Measurements from ENCODE around the gene APOBEC3A. TPM values are rescaled to one million over a fixed set of nuclear protein-coding genes. Genes with fewer than 3 reads are reported as not detected.
"Not testable (repeated sequence)": the region's sequence is repeated elsewhere in the genome, so short reads cannot be mapped to it uniquely, and the experiment has no call there.

Gene APOBEC3A
- total RNA-seq, 3 donors from 2014 or later = 0.92 to 23.6 (median 2.5) TPM

DNA sequence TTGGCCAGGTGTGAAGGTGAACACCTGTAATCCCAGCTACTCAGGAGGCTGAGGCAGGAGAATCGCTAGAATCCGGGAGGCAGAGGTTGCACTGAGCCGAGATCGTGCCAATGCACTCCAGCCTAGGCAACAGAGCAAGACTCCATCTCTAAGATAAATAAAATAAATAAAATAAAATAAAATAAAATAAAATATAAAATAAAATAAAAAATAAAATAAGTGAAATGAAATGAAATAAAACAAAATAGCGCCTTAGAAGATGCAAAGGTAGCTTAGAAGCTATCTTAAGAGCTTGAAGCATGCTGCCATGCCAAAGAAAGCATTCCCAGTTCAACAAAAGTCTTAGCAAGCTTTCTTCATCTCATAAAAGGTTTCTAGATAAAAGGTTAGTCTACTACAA lies 49.8 kb downstream of the APOBEC3A start:
- Histone ChIP-seq H3K4me1 (ENCODE audit: low read depth) (peaks cover 4% of the 10 kb centered on the region), H3K4me3 (no peak overlapping the region), H3K9me3 (no peaks in the 10 kb centered on the region), H3K36me3 (ENCODE audit: low read depth) (no peaks in the 10 kb centered on the region)
- TF ChIP-seq CTCF (IDR thresholded peaks at IDR 0.05) = no peak
- intact Hi-C loops (cut with DNase I, micrococcal nuclease) = loop anchor here (5.0 to 10.0 kb wide), 3 partner anchors 115 to 142 kb away; partner anchors contain the start of gene CBX6 (in 1 of the 2)
- ATAC-seq (no peak), DNase-seq (no peak)

DNA sequence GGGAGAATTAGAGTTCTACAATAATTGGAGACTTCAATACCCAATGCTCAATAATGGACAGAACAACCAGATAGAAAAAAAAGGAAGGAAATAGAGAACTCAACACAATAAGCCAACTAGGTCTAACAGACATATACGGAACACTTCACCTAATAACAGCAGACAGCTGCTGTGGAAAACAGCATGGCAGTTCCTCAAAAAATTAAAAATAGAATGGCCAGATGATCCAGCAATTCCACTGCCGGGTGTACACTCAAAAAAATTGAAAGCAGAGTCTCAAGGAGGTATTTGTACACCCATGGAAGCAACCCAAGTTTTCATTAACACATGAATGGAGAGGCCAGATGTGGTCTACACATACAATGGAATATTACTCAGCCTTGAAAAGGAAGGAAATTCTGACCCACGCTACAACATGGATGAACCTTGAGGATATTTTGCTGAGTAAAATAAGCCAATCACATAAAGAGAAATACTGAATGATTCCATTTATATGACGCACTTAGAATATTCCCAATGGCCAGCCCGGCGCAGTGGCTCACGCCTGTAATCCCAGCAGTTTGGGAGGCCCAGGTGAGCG lies 51.0 kb downstream of the APOBEC3A start:
- not testable (repeated sequence) for H3K9me3 ChIP-seq; ATAC-seq; H3K4me1 ChIP-seq (ENCODE audit: low read depth); H3K4me3 ChIP-seq; DNase-seq; H3K36me3 ChIP-seq (ENCODE audit: low read depth)
- intact Hi-C loops (cut with DNase I, micrococcal nuclease) = loop anchor here (5.0 to 10.0 kb wide), 3 partner anchors 114 to 144 kb away; partner anchors contain the start of gene CBX6 (in 1 of the 2)

GRCh38 chr22:39010946-39011345 lies 53.5 kb downstream of the APOBEC3A start:
- no peak for TF ChIP-seq CTCF (IDR thresholded peaks at IDR 0.05)
- intact Hi-C loops (cut with DNase I, micrococcal nuclease) = no loop called here
- H3K36me3 ChIP-seq (ENCODE audit: low read depth) = no peaks in the 10 kb centered on the region
- no peak for DNase-seq
- no peak overlapping the region for H3K4me3 ChIP-seq
- H3K9me3 ChIP-seq = no peaks in the 10 kb centered on the region
- ATAC-seq = no peak
- H3K4me1 ChIP-seq (ENCODE audit: low read depth) = peaks cover 7% of the 10 kb centered on the region

Other genes with a start within 250 kb of the APOBEC3A start
- gene SUN2, start 201.6 kb upstream of the APOBEC3A start, total RNA-seq = 100 to 1,000 TPM; 130 to 235 (median 181) TPM
- gene DNAL4, start 163.5 kb upstream of the APOBEC3A start, total RNA-seq = 10 to 100 TPM; 14.7 to 17.6 (median 16.1) TPM
- gene NPTXR, start 113.6 kb upstream of the APOBEC3A start, total RNA-seq = 10 to 100 TPM in 1 of 3 donors, 1 to 10 TPM in 1, under 1 TPM in 1; 0.84 to 15.5 (median 1.2) TPM
- gene CBX6, start 85.4 kb upstream of the APOBEC3A start, total RNA-seq = 10 to 100 TPM; 15.7 to 84.0 (median 23.6) TPM
- gene APOBEC3B, start 24.7 kb downstream of the APOBEC3A start, total RNA-seq = 10 to 100 TPM in 2 of 3 donors, 1 to 10 TPM in 1; 8.4 to 49.5 (median 23.6) TPM
- gene APOBEC3C, start 56.6 kb downstream of the APOBEC3A start, total RNA-seq = 10 to 100 TPM; 23.1 to 30.6 (median 24.1) TPM
- 1 to 10 TPM; 4.6 to 7.0 (median 6.5) TPM for gene APOBEC3D, start 63.5 kb downstream of the APOBEC3A start, total RNA-seq
- 10 to 100 TPM in 1 of 3 donors, 1 to 10 TPM in 2; 7.4 to 14.1 (median 8.8) TPM for gene APOBEC3F, start 83.3 kb downstream of the APOBEC3A start, total RNA-seq
- gene APOBEC3G, start 119.7 kb downstream of the APOBEC3A start, total RNA-seq = 1 to 10 TPM; 5.7 to 6.2 (median 6.1) TPM
- gene APOBEC3H, start 139.6 kb downstream of the APOBEC3A start, total RNA-seq = under 1 TPM in 1 of 3 donors, not detected in 2; 0.51 TPM
- gene CBX7, start 195.1 kb downstream of the APOBEC3A start, total RNA-seq = 100 to 1,000 TPM in 1 of 3 donors, 10 to 100 TPM in 2; 23.6 to 125 (median 29.2) TPM

Measured in mucosa of descending colon (tissue), 3 donors.